Gastroesophageal sphincter (tissue), 4 donors: ENCODE results near the gene SPRN. TPM values are rescaled to one million over a fixed set of nuclear protein-coding genes. Genes with fewer than 3 reads are reported as not detected.
"Not testable (repeated sequence)": the region's sequence is repeated elsewhere in the genome, so short reads cannot be mapped to it uniquely, and the experiment has no call there.

Experiments
- ATAC-seq: fragments of 150-250 bp; one replicate; pipeline ENCODE4 v1.9.1; 2016; ENCODE audit warnings: mild to moderate bottlenecking, moderate library complexity
- H3K27ac ChIP-seq, 4 donors: fragments of 200-600 bp; sonication (generic) in 3 of 4; 1 replicate in 3 of 4; 2 replicates in 1 of 4; pipeline ENCODE4 v1.5.1; 2016 to 2019
- H3K27me3 ChIP-seq: fragments of 200-600 bp; sonication (generic); one replicate; pipeline ENCODE4 v1.5.1; 2019
- H3K36me3 ChIP-seq, 2 donors: fragments of 200-600 bp; sonication (generic); one replicate each; pipeline ENCODE4 v1.5.1; 2019; ENCODE audit warnings: control low read depth in 1 of 2
- H3K4me1 ChIP-seq, 3 donors: fragments of 200-600 bp; sonication (generic); 1 replicate in 2 of 3; 2 replicates in 1 of 3; pipeline ENCODE4 v1.5.1; 2016 to 2019; ENCODE audit warnings: control low read depth in 2 of 3
- H3K4me3 ChIP-seq, 2 donors: fragments of 200-600 bp; sonication (generic); one replicate each; pipeline ENCODE4 v1.5.1; 2019; ENCODE audit warnings: mild to moderate bottlenecking in 1 of 2, moderate library complexity in 1 of 2
- H3K9me3 ChIP-seq, 3 donors: fragments of 200-600 bp; sonication (generic); one replicate each; pipeline ENCODE4 v1.5.1; 2017 to 2019; ENCODE audit warnings: control low read depth in 2 of 3
- CTCF ChIP-seq, 4 experiments: fragments of 200-600 bp in 2 of 4; fragments of 450-650 bp in 2 of 4; sonication (generic) in 1 of 4; IDR thresholded peaks; one replicate each; pipeline ENCODE4 v1.5.1; 2017 to 2019; ENCODE audit warnings: antibody characterized with exemption in 4 of 4, mild to moderate bottlenecking in 2 of 4, moderate library complexity in 2 of 4
- EP300 ChIP-seq: sonication (generic); formaldehyde crosslinking; IDR thresholded peaks from one replicate; pipeline ENCODE4 v1.6.1; 2017; ENCODE audit warnings: antibody characterized with exemption, mild to moderate bottlenecking
- POLR2A ChIP-seq, 2 donors: fragments of 450-650 bp; IDR thresholded peaks; one replicate each; pipeline ENCODE4 v1.6.1; 2017; ENCODE audit warnings: antibody characterized with exemption in 2 of 2, mild to moderate bottlenecking in 2 of 2, moderate library complexity in 1 of 2
- POLR2AphosphoS5 ChIP-seq: sonication (generic); formaldehyde crosslinking; IDR thresholded peaks from one replicate; pipeline ENCODE4 v1.6.1; 2017; ENCODE audit warnings: antibody characterized with exemption
- WGBS, 2 donors: methylation state at CpG; one replicate each; pipeline ENCODE4 v1.1.5; 2018; ENCODE audit warnings: low coverage in 1 of 2; 5-methylcytosine and 5-hydroxymethylcytosine counted together
- total RNA-seq, 4 donors: library from RNA; depleted of rRNA; stranded (reverse); fragments of >200 nt; gene quantifications; one replicate each; pipeline ENCODE4 v1.1.0, GENCODE V29; 2016

Gene SPRN, protein sequence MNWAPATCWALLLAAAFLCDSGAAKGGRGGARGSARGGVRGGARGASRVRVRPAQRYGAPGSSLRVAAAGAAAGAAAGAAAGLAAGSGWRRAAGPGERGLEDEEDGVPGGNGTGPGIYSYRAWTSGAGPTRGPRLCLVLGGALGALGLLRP
- total RNA-seq = under 1 TPM in 2 of 4 donors, not detected in 2; 0.12 to 0.35 TPM

DNA sequence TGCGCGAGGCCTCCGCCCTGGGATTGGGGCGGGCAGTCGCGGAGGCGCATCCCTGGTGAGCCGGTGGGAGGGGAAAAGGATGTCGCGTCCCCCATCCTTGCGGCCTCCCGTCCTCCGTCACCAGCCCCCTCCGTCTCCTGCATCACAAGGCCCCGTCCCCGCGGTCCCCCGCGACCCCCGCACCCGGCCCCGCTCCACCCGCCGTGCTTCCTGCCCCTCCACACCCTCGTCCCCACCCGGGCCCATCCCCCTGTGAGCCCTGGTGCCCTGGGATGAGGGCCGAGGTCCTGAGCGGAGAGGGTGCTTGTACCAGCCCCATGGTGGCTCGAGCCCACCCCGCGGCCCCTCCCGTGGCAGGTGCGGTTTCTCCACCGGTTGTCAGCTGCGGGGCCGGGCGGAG is at the start of gene SPRN:
SPRN (minus strand) TSS at position 25 of the 400 bp plus-strand sequence. CDS start 944 bp downstream, outside the sequence.
- peak; percentile 19 for ATAC-seq
- 42% methylated on average over 2 of the region's 37 CpGs; no CpG with 5 or more reads in 1 of the 2 donors for WGBS, 2 donors
- peaks cover 0 to 19% of the 10 kb centered on the region in 2 donors for H3K36me3 ChIP-seq
- peak within 1 kb of the TSS in 1 of 2 donors; percentile 30 for H3K4me3 ChIP-seq
- H3K9me3 ChIP-seq, H3K27ac ChIP-seq: not testable (repeated sequence)
- H3K4me1 ChIP-seq = peaks cover 0 to 10% (median 0%) of the 10 kb centered on the region in 3 donors
- peaks cover 29% of the 10 kb centered on the region for H3K27me3 ChIP-seq

- Histone ChIP-seq H3K27me3 (no peaks in the 10 kb centered on the region), H3K36me3 (peaks cover 0 to 21% of the 10 kb centered on the region in 2 donors), H3K4me1 (no peaks in the 10 kb centered on the region), H3K4me3 (no peak overlapping the region), H3K9me3 (peaks cover 0 to 3% (median 0%) of the 10 kb centered on the region in 3 donors), H3K27ac (no peak overlapping the region)
- WGBS, 2 donors = 86% methylated on average over 1 of the region's 2 CpGs; no CpG with 5 or more reads in 1 of the 2 donors
- ATAC-seq = no peak
- TF ChIP-seq POLR2AphosphoS5 = no peak
- no peak for TF ChIP-seq CTCF (IDR thresholded peaks at IDR 0.05)
- no peak for TF ChIP-seq EP300
- TF ChIP-seq POLR2A (IDR thresholded peaks at IDR 0.05) = no peak
These were observed 49.6 kb upstream of the SPRN start for GRCh38 chr10:133474027-133474426.

DNA sequence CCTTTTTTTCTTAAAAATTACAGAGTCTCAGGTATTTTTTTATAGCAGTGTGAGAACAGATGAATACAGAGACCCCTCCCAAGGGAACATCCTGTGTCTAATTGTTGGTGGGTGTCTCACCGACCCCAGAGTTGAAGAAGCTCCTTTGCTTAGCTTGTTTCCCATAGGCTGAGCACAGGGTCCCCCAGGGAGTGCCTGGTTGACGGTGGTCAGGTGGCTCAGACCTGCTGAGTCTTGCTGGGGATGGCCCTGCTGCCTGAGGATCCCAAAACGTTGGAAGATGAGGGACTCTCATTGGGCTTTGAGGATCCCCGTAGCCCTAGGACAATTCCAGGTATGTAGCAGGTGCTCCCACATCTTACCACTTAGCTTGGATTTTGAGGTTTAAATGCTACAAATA is 48.8 kb upstream of the SPRN start:
- Histone ChIP-seq H3K4me3 (no peak overlapping the region), H3K27me3 (no peaks in the 10 kb centered on the region), H3K27ac (no peak overlapping the region), H3K4me1 (no peaks in the 10 kb centered on the region), H3K9me3 (peaks cover 0 to 3% (median 0%) of the 10 kb centered on the region in 3 donors), H3K36me3 (peaks cover 0 to 22% of the 10 kb centered on the region in 2 donors)
- 47 to 100% methylated on average over 1 to 2 of the region's 4 CpGs for WGBS, 2 donors
- no peak for TF ChIP-seq POLR2A (IDR thresholded peaks at IDR 0.05)
- TF ChIP-seq POLR2AphosphoS5 = no peak
- no peak for TF ChIP-seq CTCF (IDR thresholded peaks at IDR 0.05)
- TF ChIP-seq EP300 = no peak
- ATAC-seq = no peak

GRCh38 chr10:133471300-133472109 is 47.1 kb upstream of the SPRN start:
- no peaks in the 10 kb centered on the region for H3K27me3 ChIP-seq
- peaks cover 0 to 37% of the 10 kb centered on the region in 2 donors for H3K36me3 ChIP-seq
- TF ChIP-seq POLR2A (IDR thresholded peaks at IDR 0.05) = no peak
- no peak for TF ChIP-seq EP300
- no peak for TF ChIP-seq POLR2AphosphoS5
- no peak for TF ChIP-seq CTCF (IDR thresholded peaks at IDR 0.05)
- H3K4me1 ChIP-seq = no peaks in the 10 kb centered on the region
- no peak overlapping the region for H3K4me3 ChIP-seq
- WGBS, 2 donors = 100% methylated on average over 3 of the region's 7 CpGs; no CpG with 5 or more reads in 1 of the 2 donors
- H3K9me3 ChIP-seq = peaks cover 0 to 3% (median 0%) of the 10 kb centered on the region in 3 donors
- no peak for ATAC-seq
- no peak overlapping the region for H3K27ac ChIP-seq

DNA sequence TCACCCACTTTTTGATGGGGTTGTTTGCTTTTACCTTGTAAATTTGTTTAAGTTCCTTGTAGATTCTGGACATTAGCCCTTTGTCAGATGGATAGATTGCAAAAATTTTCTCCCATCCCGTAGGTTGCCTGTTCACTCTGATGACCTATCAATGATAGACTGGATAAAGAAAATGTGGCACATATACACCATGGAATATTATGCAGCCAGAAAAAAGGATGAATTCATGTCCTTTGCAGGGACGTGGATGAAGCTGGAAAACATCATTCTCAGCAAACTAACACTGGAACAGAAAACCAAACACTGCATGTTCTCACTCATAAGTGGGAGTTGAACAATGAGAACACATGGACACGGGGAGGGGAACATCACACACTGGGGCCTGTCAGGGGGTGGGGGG is 44.8 kb upstream of the SPRN start:
- peaks cover 0 to 45% of the 10 kb centered on the region in 2 donors for H3K36me3 ChIP-seq
- not testable (repeated sequence) for H3K9me3 ChIP-seq, H3K27ac ChIP-seq, ATAC-seq, H3K4me1 ChIP-seq, H3K4me3 ChIP-seq, H3K27me3 ChIP-seq
- 71 to 90% methylated on average over 1 to 3 of the region's 3 CpGs for WGBS, 2 donors
